VCaP (cell line): ENCODE results near the gene TGIF2.

ENCODE experiments used
- H3K27ac ChIP-seq: fragments of 450-650 bp; 2 replicates; pipeline ENCODE4 v1.5.1; 2017
- CTCF ChIP-seq: fragments of 450-650 bp; conservative IDR thresholded peaks from 2 replicates; pipeline ENCODE4 v1.5.1; 2017; ENCODE audit warnings: mild to moderate bottlenecking, moderate library complexity

Gene TGIF2

GRCh38 chr20:36542516-36543183 is 30.7 kb upstream of the TGIF2 start:
- H3K27ac ChIP-seq: no peak overlapping the region

GRCh38 chr20:36543184-36544133 is 29.9 kb upstream of the TGIF2 start:
- H3K27ac ChIP-seq: peak overlapping the region; percentile 23; the same call in 1 of the 2 replicates
- TF ChIP-seq CTCF: no peak

More at GRCh38 chr20:36542516-36543183, 30.7 kb upstream of the TGIF2 start:
- TF ChIP-seq CTCF: no peak

- H3K27ac ChIP-seq: peak overlapping the region; percentile 23; the same call in 1 of the 2 replicates
- no peak for TF ChIP-seq CTCF
Observed at GRCh38 chr20:36544134-36545018, 29.0 kb upstream of the TGIF2 start.

GRCh38 chr20:36546111-36546736 is 27.2 kb upstream of the TGIF2 start:
- H3K27ac ChIP-seq: no peak overlapping the region
- no peak for TF ChIP-seq CTCF

- no peak overlapping the region for H3K27ac ChIP-seq
- no peak for TF ChIP-seq CTCF
Observed at GRCh38 chr20:36547186-36548005, 26.0 kb upstream of the TGIF2 start.

GRCh38 chr20:36548006-36548315 is 25.4 kb upstream of the TGIF2 start:
- peak; percentile 16; the same call in 1 of the 2 replicates for TF ChIP-seq CTCF
- no peak overlapping the region for H3K27ac ChIP-seq
